Pulmonary artery endothelial cell (primary cell): ENCODE data around the gene UBE2R2. TPM values are rescaled to one million over a fixed set of nuclear protein-coding genes. Genes with fewer than 3 reads are reported as not detected.
"Not testable (repeated sequence)": the region's sequence is repeated elsewhere in the genome, so short reads cannot be mapped to it uniquely, and the experiment has no call there.

Source experiments
- DNase-seq: peaks from one replicate; pipeline ENCODE4 v3.0.0-alpha.2; 2011; ENCODE audit warnings: low read depth, low spot score
- total RNA-seq: library from RNA; depleted of rRNA; stranded (reverse); fragments of >200 nt; gene quantifications from 2 replicates; pipeline ENCODE4 v1.2.3, GENCODE V29; 2014

The UBE2R2 gene
- total RNA-seq, 1 donor from 2014 or later, result 23.5 TPM

- no peak for DNase-seq
Measured at GRCh38 chr9:33799928-33800704, 16.8 kb upstream of the UBE2R2 start.

- no peak for DNase-seq
Measured at GRCh38 chr9:33800886-33801285, 16.1 kb upstream of the UBE2R2 start.

GRCh38 chr9:33801943-33802500 lies 14.9 kb upstream of the UBE2R2 start:
- not testable (repeated sequence) for DNase-seq

- DNase-seq, result not testable (repeated sequence)
Measured at GRCh38 chr9:33804196-33804595, 12.8 kb upstream of the UBE2R2 start.

GRCh38 chr9:33807156-33807555 lies 9.8 kb upstream of the UBE2R2 start:
- DNase-seq, result not testable (repeated sequence)

GRCh38 chr9:33808979-33809322 lies 8.0 kb upstream of the UBE2R2 start:
- not testable (repeated sequence) for DNase-seq

GRCh38 chr9:33809506-33809905 lies 7.5 kb upstream of the UBE2R2 start:
- DNase-seq, result no peak

GRCh38 chr9:33813712-33814641 lies 3.0 kb upstream of the UBE2R2 start:
- peak; percentile 71 for DNase-seq

- no peak for DNase-seq
Measured at GRCh38 chr9:33815781-33816180, 1.2 kb upstream of the UBE2R2 start.

- DNase-seq, result peak; percentile 51
Measured at GRCh38 chr9:33817327-33818166, 587 bp downstream of the UBE2R2 start.

- DNase-seq, result no peak
Measured at GRCh38 chr9:33818167-33818846, 1.3 kb downstream of the UBE2R2 start.

GRCh38 chr9:33818847-33819500 lies 2.0 kb downstream of the UBE2R2 start:
- no peak for DNase-seq

GRCh38 chr9:33820231-33820745 lies 3.3 kb downstream of the UBE2R2 start:
- no peak for DNase-seq

GRCh38 chr9:33823801-33824200 lies 6.8 kb downstream of the UBE2R2 start:
- no peak for DNase-seq

GRCh38 chr9:33827285-33827684 lies 10.3 kb downstream of the UBE2R2 start:
- DNase-seq, result not testable (repeated sequence)

GRCh38 chr9:33829641-33830230 lies 12.8 kb downstream of the UBE2R2 start:
- not testable (repeated sequence) for DNase-seq

GRCh38 chr9:33835625-33836260 lies 18.8 kb downstream of the UBE2R2 start:
- DNase-seq, result no peak

GRCh38 chr9:33836261-33836660 lies 19.3 kb downstream of the UBE2R2 start:
- not testable (repeated sequence) for DNase-seq

GRCh38 chr9:33837138-33837537 lies 20.2 kb downstream of the UBE2R2 start:
- DNase-seq, result no peak
